ENCODE results near the gene MOGAT1.

Gene MOGAT1

DNA sequence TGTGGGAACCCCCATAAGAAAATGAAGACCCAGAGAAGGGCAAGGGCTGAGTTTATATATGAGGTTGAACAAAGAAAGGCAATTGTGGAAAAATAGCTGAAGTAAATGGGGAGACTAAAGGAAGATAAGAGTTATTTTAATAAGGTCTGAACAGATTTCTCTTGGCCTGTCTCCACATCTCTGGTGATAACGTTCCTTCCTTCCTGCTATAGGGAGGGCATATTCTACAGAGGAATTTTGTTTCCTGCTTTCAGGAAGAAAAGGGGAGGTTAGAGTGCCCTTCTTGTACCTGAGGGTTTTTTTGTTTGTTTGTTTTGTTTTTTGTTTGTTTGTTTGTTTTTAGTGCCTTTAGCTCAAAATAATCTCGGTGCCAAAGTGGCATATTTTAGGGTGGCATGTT lies 31.6 kb downstream of the MOGAT1 start:
- H3K27ac ChIP-seq = no peak overlapping the region
- no peak for TF ChIP-seq ZFX (IDR thresholded peaks at IDR 0.05; ENCODE audit: borderline replicate concordance)
- TF ChIP-seq, protein P1, sequence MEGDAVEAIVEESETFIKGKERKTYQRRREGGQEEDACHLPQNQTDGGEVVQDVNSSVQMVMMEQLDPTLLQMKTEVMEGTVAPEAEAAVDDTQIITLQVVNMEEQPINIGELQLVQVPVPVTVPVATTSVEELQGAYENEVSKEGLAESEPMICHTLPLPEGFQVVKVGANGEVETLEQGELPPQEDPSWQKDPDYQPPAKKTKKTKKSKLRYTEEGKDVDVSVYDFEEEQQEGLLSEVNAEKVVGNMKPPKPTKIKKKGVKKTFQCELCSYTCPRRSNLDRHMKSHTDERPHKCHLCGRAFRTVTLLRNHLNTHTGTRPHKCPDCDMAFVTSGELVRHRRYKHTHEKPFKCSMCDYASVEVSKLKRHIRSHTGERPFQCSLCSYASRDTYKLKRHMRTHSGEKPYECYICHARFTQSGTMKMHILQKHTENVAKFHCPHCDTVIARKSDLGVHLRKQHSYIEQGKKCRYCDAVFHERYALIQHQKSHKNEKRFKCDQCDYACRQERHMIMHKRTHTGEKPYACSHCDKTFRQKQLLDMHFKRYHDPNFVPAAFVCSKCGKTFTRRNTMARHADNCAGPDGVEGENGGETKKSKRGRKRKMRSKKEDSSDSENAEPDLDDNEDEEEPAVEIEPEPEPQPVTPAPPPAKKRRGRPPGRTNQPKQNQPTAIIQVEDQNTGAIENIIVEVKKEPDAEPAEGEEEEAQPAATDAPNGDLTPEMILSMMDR (IDR thresholded peaks at IDR 0.05) = no peak

DNA sequence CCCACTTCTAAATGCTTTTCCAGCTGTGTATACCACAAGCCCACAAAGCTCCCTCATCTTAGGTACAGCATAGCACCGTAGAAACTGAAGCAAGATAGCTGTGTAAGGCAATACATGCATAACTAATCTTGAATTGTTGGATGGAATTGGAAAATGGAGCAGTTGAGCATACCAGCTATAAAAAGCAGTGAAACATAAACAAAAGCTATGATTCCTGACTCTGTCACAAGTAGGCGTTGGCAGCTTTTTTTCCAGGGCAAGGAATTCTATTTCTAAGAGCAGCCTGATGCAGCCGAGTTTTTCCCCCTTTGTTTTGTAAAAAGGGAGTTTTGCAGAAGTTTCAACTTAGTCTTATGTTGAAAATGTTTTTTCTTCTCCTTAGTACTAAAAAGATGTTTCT lies 32.4 kb downstream of the MOGAT1 start:
- no peak for TF ChIP-seq ZFX (IDR thresholded peaks at IDR 0.05; ENCODE audit: borderline replicate concordance)
- TF ChIP-seq, protein P1 (IDR thresholded peaks at IDR 0.05) = no peak
- H3K27ac ChIP-seq = no peak overlapping the region

DNA sequence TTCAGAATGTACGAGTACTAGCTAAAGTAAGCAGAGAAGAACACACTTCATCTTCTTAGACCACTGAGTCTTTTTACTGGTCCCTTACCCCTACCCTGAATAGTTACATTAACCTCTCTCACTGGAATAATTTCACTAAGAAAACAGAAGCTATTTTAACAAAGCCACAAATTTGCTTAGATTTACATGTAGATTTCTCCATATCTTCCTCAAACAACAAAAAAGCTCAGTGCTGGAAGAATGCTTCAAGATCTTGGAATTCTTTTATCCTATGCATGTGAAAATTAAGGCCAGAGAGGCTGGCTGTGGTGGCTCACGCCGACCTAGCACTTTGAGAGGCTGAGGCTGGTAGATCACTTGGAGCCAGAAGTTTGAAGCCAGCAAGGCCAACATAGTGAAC lies 35.2 kb downstream of the MOGAT1 start:
- TF ChIP-seq, protein P1 (IDR thresholded peaks at IDR 0.05) = no peak
- TF ChIP-seq ZFX (IDR thresholded peaks at IDR 0.05; ENCODE audit: borderline replicate concordance) = no peak
- H3K27ac ChIP-seq = no peak overlapping the region

DNA sequence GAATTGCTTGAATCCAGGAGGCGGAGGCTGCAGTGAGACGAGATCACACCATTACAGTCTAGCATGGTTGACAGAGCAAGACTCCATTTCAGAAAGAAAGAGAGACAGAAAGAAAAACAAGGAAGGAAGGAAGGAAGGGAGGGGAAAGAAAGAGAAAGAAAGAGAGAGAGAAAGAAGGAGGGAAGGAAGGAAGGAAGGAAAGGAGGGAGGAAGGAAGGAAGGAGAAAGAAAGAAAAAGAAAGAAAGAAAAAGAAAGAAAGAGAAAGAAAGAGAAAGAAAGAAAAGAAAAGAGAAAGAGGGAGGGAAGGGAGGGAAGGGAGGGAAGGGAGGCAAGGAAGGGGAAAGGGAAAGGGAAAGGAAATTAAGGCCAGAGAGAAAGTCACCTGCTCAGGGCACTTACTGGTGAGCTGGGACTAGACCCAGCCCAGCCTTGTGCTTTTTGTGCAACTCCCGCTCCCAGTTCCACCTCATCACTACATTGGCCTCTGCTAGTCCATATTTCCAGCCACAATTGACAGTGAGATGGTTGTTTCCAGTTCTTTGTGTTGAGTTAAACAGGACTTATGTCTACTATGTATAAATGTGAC lies 35.7 kb downstream of the MOGAT1 start:
- no peak overlapping the region for H3K27ac ChIP-seq
- TF ChIP-seq, protein P1 (IDR thresholded peaks at IDR 0.05) = no peak
- no peak for TF ChIP-seq ZFX (IDR thresholded peaks at IDR 0.05; ENCODE audit: borderline replicate concordance)

DNA sequence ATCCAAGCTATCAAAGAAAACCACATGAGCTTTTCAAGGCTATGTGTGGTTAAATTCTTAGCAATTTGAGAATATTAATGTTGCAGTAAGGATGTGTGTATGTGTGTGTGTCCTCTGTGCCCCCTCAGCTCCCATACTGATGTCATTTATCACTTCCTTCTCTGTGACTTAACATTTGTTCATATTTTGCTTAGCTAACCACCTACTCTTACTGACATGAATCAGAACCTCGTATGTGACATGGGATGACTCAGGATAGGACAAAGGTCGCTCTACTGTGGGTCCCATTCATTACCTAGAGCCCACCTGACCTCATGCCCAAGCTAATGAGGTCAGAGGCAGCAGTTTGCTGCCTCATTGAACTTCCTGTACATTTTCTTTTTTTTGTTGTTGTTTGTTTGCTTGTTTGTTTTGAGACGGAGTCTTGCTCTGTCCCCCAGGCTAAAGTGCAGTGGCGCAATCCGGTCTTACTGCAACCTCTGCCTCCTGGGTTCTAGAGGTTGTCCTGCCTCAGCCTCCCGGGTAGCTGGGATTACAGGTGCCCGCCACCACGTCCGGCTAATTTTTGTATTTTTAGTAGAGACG lies 36.3 kb downstream of the MOGAT1 start:
- TF ChIP-seq, protein P1 (IDR thresholded peaks at IDR 0.05) = no peak
- TF ChIP-seq ZFX (IDR thresholded peaks at IDR 0.05; ENCODE audit: borderline replicate concordance) = no peak
- no peak overlapping the region for H3K27ac ChIP-seq

DNA sequence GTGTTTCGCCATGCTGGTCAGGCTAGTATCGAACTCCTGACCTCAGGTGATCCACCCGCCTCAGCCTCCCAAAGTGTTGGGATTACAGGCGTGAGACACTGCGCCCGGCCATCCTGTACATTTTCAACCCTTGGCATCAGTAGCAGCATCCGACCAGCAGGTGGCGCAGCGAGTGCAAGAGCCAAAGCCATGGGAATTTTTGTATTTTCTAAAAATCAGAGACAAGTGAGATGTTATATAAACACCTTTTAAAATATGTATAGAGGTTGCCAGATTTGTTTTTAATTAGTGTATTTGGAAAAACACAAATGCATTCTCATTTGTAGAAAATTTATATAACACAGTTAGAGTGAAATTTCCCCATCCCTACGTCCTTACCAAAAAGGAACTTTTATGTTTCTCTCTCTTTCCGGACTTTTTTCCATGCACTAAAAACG lies 36.8 kb downstream of the MOGAT1 start:
- H3K27ac ChIP-seq = no peak overlapping the region
- TF ChIP-seq, protein P1 (IDR thresholded peaks at IDR 0.05) = peak; percentile 98
- TF ChIP-seq ZFX (IDR thresholded peaks at IDR 0.05; ENCODE audit: borderline replicate concordance) = no peak

DNA sequence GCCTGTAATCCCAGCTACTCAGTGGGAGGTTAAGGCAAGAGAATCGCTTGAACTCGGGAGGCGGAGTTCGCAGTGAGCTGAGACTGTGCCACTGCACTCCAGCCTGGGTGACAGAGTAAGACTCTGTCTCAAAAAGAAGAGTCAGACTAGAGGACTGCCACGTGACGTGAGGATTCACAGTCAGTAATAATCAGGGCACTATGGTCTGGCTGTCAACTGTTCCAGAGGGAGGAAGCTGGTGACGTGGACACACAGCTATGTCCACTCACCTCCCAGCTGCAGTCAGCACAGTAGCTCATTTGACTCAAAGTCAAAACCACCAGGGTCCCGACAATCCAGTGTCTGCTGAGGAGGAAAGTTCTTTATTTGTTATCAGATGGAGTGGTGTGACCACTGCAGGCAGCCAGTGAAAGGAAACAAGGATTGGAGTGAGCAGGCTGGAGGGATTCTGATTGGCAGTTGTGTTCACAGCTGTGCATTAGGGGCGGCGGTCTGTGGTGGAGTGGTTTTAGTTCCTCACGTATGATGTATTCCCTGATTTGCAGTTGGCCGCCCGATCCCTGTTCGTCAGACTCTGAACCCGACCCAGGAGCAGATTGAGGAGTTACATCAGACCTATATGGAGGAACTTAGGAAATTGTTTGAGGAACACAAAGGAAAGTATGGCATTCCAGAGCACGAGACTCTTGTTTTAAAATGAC lies 37.9 kb downstream of the MOGAT1 start:
- H3K27ac ChIP-seq = 0 out of 2 replicates have a peak overlapping the region, but pooled peaks have one; percentile 8
- TF ChIP-seq, protein P1 (IDR thresholded peaks at IDR 0.05) = no peak

All from 22Rv1 (cell line).